ENCODE data around the gene SIGLEC10. TPM values are rescaled to one million over a fixed set of nuclear protein-coding genes. Genes with fewer than 3 reads are reported as not detected.

The SIGLEC10 gene
- polyA plus RNA-seq, 4 donors, result 1.3 to 10.0 (median 2.2) TPM

Other genes starting within 250 kb of the SIGLEC10 start
- 1 to 10 TPM in 3 of 4 donors, under 1 TPM in 1; 0.67 to 5.2 (median 4.5) TPM for gene CD33, start 192.6 kb downstream of the SIGLEC10 start, polyA plus RNA-seq
- not detected for gene SIGLECL1, start 166.6 kb downstream of the SIGLEC10 start, polyA plus RNA-seq
- gene IGLON5, start 106.0 kb downstream of the SIGLEC10 start, polyA plus RNA-seq, result 1 to 10 TPM in 2 of 4 donors, not detected in 2; 1.1 to 1.3 TPM
- gene VSIG10L, start 75.5 kb downstream of the SIGLEC10 start, polyA plus RNA-seq, result 1 to 10 TPM; 1.4 to 6.0 (median 2.4) TPM
- 100 to 1,000 TPM; 178 to 412 (median 249) TPM for gene ETFB, start 51.3 kb downstream of the SIGLEC10 start, polyA plus RNA-seq
- 1 to 10 TPM in 2 of 4 donors, under 1 TPM in 1, not detected in 1; 0.25 to 4.1 (median 2.0) TPM for gene CLDND2, start 48.6 kb downstream of the SIGLEC10 start, polyA plus RNA-seq
- 1 to 10 TPM; 3.6 to 6.7 (median 5.5) TPM for gene NKG7, start 45.0 kb downstream of the SIGLEC10 start, polyA plus RNA-seq
- gene LIM2, start 29.7 kb downstream of the SIGLEC10 start, polyA plus RNA-seq, result under 1 TPM in 1 of 4 donors, not detected in 3; 0.04 TPM
- 1 to 10 TPM in 1 of 4 donors, not detected in 3; 3.5 TPM for gene C19orf84, start 27.1 kb downstream of the SIGLEC10 start, polyA plus RNA-seq
- 1 to 10 TPM in 1 of 4 donors, under 1 TPM in 2, not detected in 1; 0.22 to 1.1 (median 0.59) TPM for gene SIGLEC8, start 40.8 kb upstream of the SIGLEC10 start, polyA plus RNA-seq
- gene CEACAM18, start 60.9 kb upstream of the SIGLEC10 start, polyA plus RNA-seq, result 1 to 10 TPM in 2 of 4 donors, under 1 TPM in 2; 0.10 to 5.8 (median 1.9) TPM
- gene SIGLEC12, start 84.2 kb upstream of the SIGLEC10 start, polyA plus RNA-seq, result 1 to 10 TPM in 2 of 4 donors, under 1 TPM in 1, not detected in 1; 0.33 to 5.7 (median 2.0) TPM
- gene SIGLEC6, start 114.0 kb upstream of the SIGLEC10 start, polyA plus RNA-seq, result under 1 TPM in 2 of 4 donors, not detected in 2; 0.09 to 0.76 TPM
- gene ZNF175, start 153.6 kb upstream of the SIGLEC10 start, polyA plus RNA-seq, result 1 to 10 TPM; 1.6 to 8.9 (median 2.2) TPM
- under 1 TPM in 1 of 4 donors, not detected in 3; 0.06 TPM for gene SIGLEC5, start 212.8 kb upstream of the SIGLEC10 start, polyA plus RNA-seq
- 1 to 10 TPM in 2 of 4 donors, not detected in 2; 1.3 to 2.3 TPM for gene SIGLEC14, start 229.2 kb upstream of the SIGLEC10 start, polyA plus RNA-seq

Data from small intestine (tissue), 4 donors.